HCT116 (cell line): ENCODE results near the gene SETD1A.

Experiments
- EZH2 ChIP-seq: fragments of 200-600 bp; sonication (generic); IDR thresholded peaks from 2 replicates; pipeline ENCODE4 v1.6.1; 2017; ENCODE audit warnings: antibody characterized with exemption, mixed run types
- POLR2A ChIP-seq: IDR thresholded peaks from 2 replicates; pipeline ENCODE4 v1.7.0; 2011; ENCODE audit warnings: borderline replicate concordance; ENCODE audit not compliant: insufficient read depth, insufficient read length; ENCODE audit errors: extremely low read depth
- POLR2AphosphoS5 ChIP-seq: IDR thresholded peaks from 2 replicates; pipeline ENCODE4 v1.6.1; 2011; ENCODE audit warnings: mild to moderate bottlenecking, low read depth, low read length, moderate library complexity
- RAD21 ChIP-seq: IDR thresholded peaks from 2 replicates; pipeline ENCODE4 v1.6.1; 2012; ENCODE audit warnings: low read depth, mild to moderate bottlenecking
- SP1 ChIP-seq: IDR thresholded peaks from 2 replicates; pipeline ENCODE4 v1.6.1; 2012; ENCODE audit warnings: low read depth
- TCF7L2 ChIP-seq: IDR thresholded peaks from 2 replicates; pipeline ENCODE4 v1.7.0; 2011; ENCODE audit warnings: borderline replicate concordance, inconsistent platforms; ENCODE audit not compliant: insufficient read depth, insufficient read length; ENCODE audit errors: extremely low read depth
- TF ChIP-seq, protein P1 (sequence below), 3 experiments: fragments of 200-600 bp in 1 of 3; sonication (generic) in 1 of 3; IDR thresholded peaks in 2 of 3; conservative IDR thresholded peaks in 1 of 3; 2 replicates each; pipeline ENCODE4 v1.5.1; 2012 to 2017; ENCODE audit warnings: low read depth in 2 of 3, low read length in 2 of 3, antibody characterized with exemption in 1 of 3, borderline replicate concordance in 1 of 3, control low read depth in 1 of 3, mild to moderate bottlenecking in 1 of 3, mixed read lengths in 1 of 3, mixed run types in 1 of 3, moderate library complexity in 1 of 3; ENCODE audit not compliant: insufficient read depth in 1 of 3
- TF ChIP-seq, protein P2 (sequence below): IDR thresholded peaks from 2 replicates; pipeline ENCODE4 v1.6.1; 2012

DNA sequence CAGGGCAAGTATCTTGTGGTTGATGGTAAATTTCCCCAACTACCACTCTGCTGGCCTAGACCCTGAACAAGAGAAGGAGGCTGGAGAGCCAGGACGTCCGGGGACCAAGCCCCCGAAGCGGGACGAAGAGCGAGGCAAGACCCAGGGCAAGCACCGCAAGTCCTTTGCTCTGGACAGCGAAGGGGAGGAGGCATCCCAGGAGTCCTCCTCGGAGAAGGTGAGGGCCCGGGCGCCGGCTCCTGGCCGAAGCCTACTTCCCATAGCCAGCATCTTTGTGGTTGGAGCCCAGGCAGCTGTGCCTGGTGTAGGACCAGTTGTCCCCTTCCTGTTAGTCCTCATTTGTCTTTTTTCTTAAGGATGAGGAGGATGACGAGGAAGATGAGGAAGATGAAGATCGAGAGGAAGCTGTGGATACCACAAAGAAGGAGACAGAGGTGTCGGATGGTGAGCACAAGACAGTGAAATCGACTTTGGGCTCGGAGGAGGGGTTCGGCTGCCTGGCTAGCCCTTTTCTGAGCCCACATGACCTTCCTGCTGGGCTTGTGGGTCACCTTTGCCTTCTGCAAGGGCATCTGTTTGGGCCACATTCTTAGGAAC is 11.8 kb downstream of the SETD1A start:
- TF ChIP-seq, protein P1, sequence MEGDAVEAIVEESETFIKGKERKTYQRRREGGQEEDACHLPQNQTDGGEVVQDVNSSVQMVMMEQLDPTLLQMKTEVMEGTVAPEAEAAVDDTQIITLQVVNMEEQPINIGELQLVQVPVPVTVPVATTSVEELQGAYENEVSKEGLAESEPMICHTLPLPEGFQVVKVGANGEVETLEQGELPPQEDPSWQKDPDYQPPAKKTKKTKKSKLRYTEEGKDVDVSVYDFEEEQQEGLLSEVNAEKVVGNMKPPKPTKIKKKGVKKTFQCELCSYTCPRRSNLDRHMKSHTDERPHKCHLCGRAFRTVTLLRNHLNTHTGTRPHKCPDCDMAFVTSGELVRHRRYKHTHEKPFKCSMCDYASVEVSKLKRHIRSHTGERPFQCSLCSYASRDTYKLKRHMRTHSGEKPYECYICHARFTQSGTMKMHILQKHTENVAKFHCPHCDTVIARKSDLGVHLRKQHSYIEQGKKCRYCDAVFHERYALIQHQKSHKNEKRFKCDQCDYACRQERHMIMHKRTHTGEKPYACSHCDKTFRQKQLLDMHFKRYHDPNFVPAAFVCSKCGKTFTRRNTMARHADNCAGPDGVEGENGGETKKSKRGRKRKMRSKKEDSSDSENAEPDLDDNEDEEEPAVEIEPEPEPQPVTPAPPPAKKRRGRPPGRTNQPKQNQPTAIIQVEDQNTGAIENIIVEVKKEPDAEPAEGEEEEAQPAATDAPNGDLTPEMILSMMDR (IDR thresholded peaks at IDR 0.05 in 2 of 3, conservative IDR thresholded peaks at IDR 0.05 in 1 of 3; ENCODE audit: borderline replicate concordance in 1 of 3, insufficient read depth in 1 of 3, low read depth in 2 of 3, low read length in 2 of 3) = no peak
- TF ChIP-seq, protein P2, sequence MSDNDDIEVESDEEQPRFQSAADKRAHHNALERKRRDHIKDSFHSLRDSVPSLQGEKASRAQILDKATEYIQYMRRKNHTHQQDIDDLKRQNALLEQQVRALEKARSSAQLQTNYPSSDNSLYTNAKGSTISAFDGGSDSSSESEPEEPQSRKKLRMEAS = no peak
- TF ChIP-seq POLR2A (no peak), POLR2AphosphoS5 (no peak), RAD21 (no peak), SP1 (no peak), TCF7L2 (no peak), EZH2 (no peak)
